T-helper 2 cell treated with Interferon-gamma antibody and Interleukin-4, amounts not matched to agents 5 μg/mL and 100 μg/mL, for 36 hours (primary cell): ENCODE data around the gene PCSK1N.
A peak's percentile ranks its signal among the peaks of the same experiment; 100 is the strongest.

Experiments
- DNase-seq: peaks from one replicate; pipeline ENCODE4 v3.0.0; 2021; ENCODE audit warnings: low spot score
- H3K27ac Mint-ChIP-seq: one replicate; pipeline ENCODE4 v1.8.0; 2021; ENCODE audit warnings: mild to moderate bottlenecking, mixed read lengths
- H3K27me3 Mint-ChIP-seq: one replicate; pipeline ENCODE4 v1.8.0; 2021; ENCODE audit warnings: low read depth, mixed read lengths
- H3K36me3 Mint-ChIP-seq: one replicate; pipeline ENCODE4 v1.8.0; 2021; ENCODE audit warnings: low read depth, mixed read lengths
- H3K4me1 Mint-ChIP-seq: one replicate; pipeline ENCODE4 v1.8.0; 2021; ENCODE audit warnings: low read depth, mixed read lengths
- H3K4me3 Mint-ChIP-seq: one replicate; pipeline ENCODE4 v1.8.0; 2022; ENCODE audit warnings: mild to moderate bottlenecking, moderate library complexity, mixed read lengths
- H3K9me3 Mint-ChIP-seq: one replicate; pipeline ENCODE4 v1.8.0; 2021; ENCODE audit warnings: mixed read lengths

The PCSK1N gene

DNA sequence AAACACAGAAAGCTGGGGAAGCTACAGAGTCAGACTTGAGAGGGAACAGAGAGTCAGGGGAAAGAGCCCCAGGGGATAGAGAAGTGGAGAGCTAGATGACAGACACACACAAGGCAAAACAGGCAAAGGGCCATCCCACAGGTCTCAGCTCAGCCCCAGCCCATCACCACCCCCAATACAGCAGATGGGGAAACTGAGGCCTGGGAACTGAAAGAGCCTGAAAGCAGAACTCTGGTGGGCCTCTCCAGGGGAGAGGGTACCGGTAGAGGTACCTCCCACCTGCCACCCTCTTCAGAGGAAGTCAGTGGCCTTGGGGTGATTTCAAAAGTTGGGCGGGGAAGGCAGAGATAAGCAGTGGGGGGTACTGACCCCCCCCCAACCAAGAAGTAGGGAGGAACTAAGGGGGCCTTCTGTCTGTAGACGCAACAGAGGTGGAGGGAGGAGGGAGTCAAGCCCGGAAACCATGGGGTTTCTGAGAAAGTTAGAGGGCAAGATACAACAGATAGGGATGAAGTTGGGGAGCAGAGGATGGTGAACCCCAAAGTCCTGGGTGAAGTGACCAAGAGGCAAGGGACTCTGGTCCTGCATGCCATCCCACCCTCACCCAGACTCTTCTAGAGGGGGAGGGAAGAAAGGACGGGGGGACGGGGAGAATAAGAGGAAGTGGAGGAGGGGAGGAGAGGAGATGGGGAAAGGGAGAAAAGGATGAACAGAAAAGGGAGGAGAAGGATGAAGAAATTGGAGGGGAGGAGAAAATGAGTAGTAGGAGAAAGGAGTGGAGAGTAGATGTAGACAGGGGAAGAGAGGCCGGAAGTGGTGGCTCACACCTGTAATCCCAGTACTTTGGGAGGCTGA is 45.8 kb downstream of the PCSK1N start:
- peak overlapping the region; percentile 13 for H3K27ac Mint-ChIP-seq
- H3K9me3 Mint-ChIP-seq: no peaks in the 10 kb centered on the region
- peaks cover 14% of the 10 kb centered on the region for H3K27me3 Mint-ChIP-seq
- peak overlapping the region; percentile 42 for H3K4me3 Mint-ChIP-seq
- H3K4me1 Mint-ChIP-seq: peaks cover 21% of the 10 kb centered on the region
- no peak for DNase-seq
- no peaks in the 10 kb centered on the region for H3K36me3 Mint-ChIP-seq

DNA sequence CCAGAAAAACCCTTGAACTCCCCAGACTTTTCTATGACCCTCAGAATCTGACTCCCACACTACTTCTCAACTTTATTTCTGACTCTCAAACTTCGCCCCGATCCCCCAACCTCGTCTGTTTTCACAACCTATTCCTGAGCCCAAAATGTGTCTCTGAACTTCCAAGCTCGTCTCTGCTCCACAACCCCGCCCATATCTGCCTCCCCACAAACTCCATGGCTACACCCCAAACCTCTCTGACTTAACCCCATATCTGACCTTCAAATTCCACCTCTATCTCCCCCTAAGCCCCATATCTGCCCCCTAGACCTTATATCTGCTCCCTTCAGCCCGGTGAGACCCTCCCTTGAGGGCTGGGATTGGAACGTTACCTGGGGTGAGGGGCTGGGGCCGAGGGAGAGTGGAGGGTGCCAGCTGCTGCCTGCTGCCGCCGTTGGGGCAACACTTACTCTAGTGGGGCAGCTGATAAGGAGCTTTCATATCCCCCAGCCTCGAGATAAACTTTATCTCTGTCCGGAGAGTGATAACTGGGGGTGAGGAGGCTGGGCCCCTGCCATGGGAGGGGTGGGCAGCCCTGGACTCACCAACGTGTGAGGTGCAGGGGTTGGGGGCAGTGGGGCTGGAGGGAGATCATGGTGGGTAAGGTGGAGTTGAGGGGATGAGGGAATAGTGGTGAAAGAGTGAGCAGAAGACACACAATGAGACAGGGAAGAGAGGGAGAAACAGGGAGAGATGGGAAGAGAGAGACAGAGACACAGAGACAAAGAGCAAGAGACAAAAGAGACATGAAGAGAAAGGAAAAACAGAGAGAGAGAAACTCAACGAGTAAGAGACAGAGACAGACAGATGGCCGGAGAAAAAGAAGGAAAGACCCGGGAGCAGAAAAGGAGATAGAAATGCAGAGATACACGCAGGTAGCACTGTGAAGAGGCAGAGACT is 47.6 kb downstream of the PCSK1N start:
- no peak overlapping the region for H3K4me3 Mint-ChIP-seq
- no peaks in the 10 kb centered on the region for H3K36me3 Mint-ChIP-seq
- H3K27ac Mint-ChIP-seq: peak overlapping the region; percentile 18
- DNase-seq: no peak
- no peaks in the 10 kb centered on the region for H3K9me3 Mint-ChIP-seq
- peaks cover 14% of the 10 kb centered on the region for H3K27me3 Mint-ChIP-seq
- peaks cover 19% of the 10 kb centered on the region for H3K4me1 Mint-ChIP-seq

DNA sequence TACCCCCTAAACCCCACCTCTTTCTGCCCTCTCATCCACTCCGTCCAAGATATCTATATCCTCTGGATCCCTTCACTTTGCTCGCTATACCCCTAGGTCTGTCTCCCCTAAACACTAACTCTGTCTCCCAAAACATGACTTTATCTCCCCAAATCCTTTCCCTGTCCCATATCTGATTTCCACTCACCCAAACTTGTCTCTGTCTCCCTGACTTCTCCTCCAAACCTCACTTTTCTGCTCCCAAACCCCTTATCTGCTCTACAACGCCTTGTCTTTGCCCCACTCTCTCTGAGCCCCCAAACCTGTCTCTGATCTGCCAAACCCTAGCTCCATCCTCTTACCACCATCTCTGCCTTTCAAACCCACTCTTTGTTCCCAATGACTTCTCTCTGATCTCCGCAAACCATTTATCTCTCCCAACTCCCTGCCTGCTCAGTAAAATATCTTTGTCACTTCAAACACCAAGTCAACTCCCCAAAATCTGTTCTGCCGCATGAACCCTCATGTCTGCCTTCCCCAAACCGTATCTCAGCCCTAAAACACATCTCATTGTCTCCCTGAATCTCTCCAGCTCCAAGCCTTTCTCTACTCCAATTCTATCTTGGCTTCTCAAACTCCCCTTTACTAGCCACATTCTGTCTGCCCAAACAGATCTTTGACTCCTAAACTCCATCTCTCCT is 48.4 kb downstream of the PCSK1N start:
- H3K27ac Mint-ChIP-seq: no peak overlapping the region
- H3K4me1 Mint-ChIP-seq: peaks cover 19% of the 10 kb centered on the region
- peaks cover 14% of the 10 kb centered on the region for H3K27me3 Mint-ChIP-seq

GRCh38 chrX:48786341-48786800 is 49.0 kb downstream of the PCSK1N start, which contains the start of gene GATA1:
GATA1 (plus strand) TSS chrX:48786590; CDS start chrX:48791110, 4,520 bp downstream.
- DNase-seq: no peak
- Mint-ChIP-seq H3K4me3 (no peak within 1 kb of the TSS), H3K27ac (no peak within 1 kb of the TSS), H3K4me1 (peaks cover 19% of the 10 kb centered on the region), H3K27me3 (peaks cover 14% of the 10 kb centered on the region), H3K36me3 (no peaks in the 10 kb centered on the region), H3K9me3 (no peaks in the 10 kb centered on the region)

More for the DNA sequence above, 48.4 kb downstream of the PCSK1N start:
- H3K4me3 Mint-ChIP-seq: no peak overlapping the region
- no peak for DNase-seq
- H3K9me3 Mint-ChIP-seq: no peaks in the 10 kb centered on the region
- H3K36me3 Mint-ChIP-seq: no peaks in the 10 kb centered on the region

GRCh38 chrX:48785540-48786214 is 49.7 kb downstream of the PCSK1N start:
- no peaks in the 10 kb centered on the region for H3K36me3 Mint-ChIP-seq
- peaks cover 19% of the 10 kb centered on the region for H3K4me1 Mint-ChIP-seq
- DNase-seq: no peak
- no peak overlapping the region for H3K4me3 Mint-ChIP-seq
- no peaks in the 10 kb centered on the region for H3K9me3 Mint-ChIP-seq
- H3K27ac Mint-ChIP-seq: no peak overlapping the region
- peaks cover 14% of the 10 kb centered on the region for H3K27me3 Mint-ChIP-seq

DNA sequence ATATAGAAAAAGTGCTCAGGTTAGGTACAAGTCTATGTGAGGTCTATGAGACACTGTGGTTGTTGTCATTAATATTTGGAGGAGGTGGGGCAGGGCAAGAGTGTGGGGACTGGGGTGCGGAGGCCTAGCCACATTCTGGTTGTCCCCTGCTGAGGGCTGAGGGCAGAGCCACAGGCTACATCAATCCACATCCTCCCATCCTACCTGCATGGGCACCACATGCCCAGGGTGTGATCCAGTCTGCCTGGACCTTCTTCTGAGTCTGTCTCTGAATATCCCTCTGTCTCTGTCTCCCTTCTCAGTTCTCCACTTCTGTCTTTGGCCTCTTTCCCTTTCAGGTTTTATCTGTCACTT is 50.2 kb downstream of the PCSK1N start:
- no peaks in the 10 kb centered on the region for H3K9me3 Mint-ChIP-seq
- no peak overlapping the region for H3K4me3 Mint-ChIP-seq
- H3K4me1 Mint-ChIP-seq: peaks cover 16% of the 10 kb centered on the region
- no peak overlapping the region for H3K27ac Mint-ChIP-seq
- H3K27me3 Mint-ChIP-seq: peaks cover 14% of the 10 kb centered on the region
- DNase-seq: no peak
- H3K36me3 Mint-ChIP-seq: no peaks in the 10 kb centered on the region

DNA sequence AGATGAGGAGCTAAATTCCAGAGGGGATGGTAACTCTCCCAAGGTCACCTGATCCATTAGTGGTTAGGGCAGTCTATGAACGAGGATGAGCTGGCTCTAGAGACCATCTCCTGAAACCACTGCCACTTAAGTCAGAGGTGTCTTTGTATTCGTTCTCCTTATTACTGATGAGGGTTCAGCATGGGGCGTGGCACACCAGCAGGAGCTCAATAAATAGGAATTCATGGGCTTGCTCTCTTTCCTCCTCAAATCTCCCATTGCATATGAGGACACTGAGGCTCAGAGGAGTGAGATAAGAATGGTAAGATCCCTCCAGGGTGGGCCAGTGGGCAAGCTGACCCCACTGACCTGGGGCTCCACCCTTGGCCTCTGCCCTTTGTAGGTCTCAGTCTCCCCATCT is 50.7 kb downstream of the PCSK1N start:
- H3K36me3 Mint-ChIP-seq: no peaks in the 10 kb centered on the region
- peaks cover 12% of the 10 kb centered on the region for H3K27me3 Mint-ChIP-seq
- no peak for DNase-seq
- H3K27ac Mint-ChIP-seq: no peak overlapping the region
- H3K4me3 Mint-ChIP-seq: no peak overlapping the region
- no peaks in the 10 kb centered on the region for H3K9me3 Mint-ChIP-seq
- peaks cover 13% of the 10 kb centered on the region for H3K4me1 Mint-ChIP-seq

GRCh38 chrX:48782795-48783194 is 52.6 kb downstream of the PCSK1N start:
- peaks cover 12% of the 10 kb centered on the region for H3K27me3 Mint-ChIP-seq
- H3K4me3 Mint-ChIP-seq: no peak overlapping the region
- no peaks in the 10 kb centered on the region for H3K36me3 Mint-ChIP-seq
- H3K4me1 Mint-ChIP-seq: no peaks in the 10 kb centered on the region
- no peak overlapping the region for H3K27ac Mint-ChIP-seq
- no peaks in the 10 kb centered on the region for H3K9me3 Mint-ChIP-seq
- DNase-seq: no peak

GRCh38 chrX:48782216-48782615 is 53.2 kb downstream of the PCSK1N start:
- Mint-ChIP-seq H3K27ac (no peak overlapping the region), H3K9me3 (no peaks in the 10 kb centered on the region), H3K4me1 (no peaks in the 10 kb centered on the region), H3K36me3 (no peaks in the 10 kb centered on the region), H3K4me3 (no peak overlapping the region), H3K27me3 (peaks cover 13% of the 10 kb centered on the region)
- no peak for DNase-seq

DNA sequence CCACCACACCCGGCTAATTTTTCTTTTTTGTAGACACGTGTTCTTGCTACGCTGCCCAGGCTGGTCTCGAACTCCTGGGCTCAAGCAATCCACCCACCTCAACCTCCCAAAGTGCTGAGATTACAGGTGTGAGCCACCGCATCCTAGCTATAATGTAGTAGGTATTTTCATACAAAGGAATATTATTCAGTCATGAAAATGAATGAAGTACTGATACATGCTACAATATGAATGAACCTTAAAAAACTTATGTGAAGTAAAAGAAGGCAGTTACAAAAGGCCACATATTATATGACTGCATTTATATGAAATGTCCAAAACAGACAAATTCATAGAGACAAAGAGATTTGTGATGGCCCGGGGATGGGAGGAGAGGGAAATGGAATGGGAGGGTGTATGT is 53.7 kb downstream of the PCSK1N start:
- no peak overlapping the region for H3K4me3 Mint-ChIP-seq
- DNase-seq: no peak
- H3K27ac Mint-ChIP-seq: no peak overlapping the region
- H3K4me1 Mint-ChIP-seq: no peaks in the 10 kb centered on the region
- no peaks in the 10 kb centered on the region for H3K9me3 Mint-ChIP-seq
- H3K36me3 Mint-ChIP-seq: no peaks in the 10 kb centered on the region
- H3K27me3 Mint-ChIP-seq: peaks cover 16% of the 10 kb centered on the region
